Right lobe of liver (tissue), 4 donors: ENCODE results near the gene HS3ST6.

Experiments used
- CTCF ChIP-seq, 4 donors: fragments of 200-600 bp in 3 of 4; fragments of 450-650 bp in 1 of 4; IDR thresholded peaks; one replicate each; pipeline versions ENCODE4 v1.5.1 to v1.8.0; 2016 to 2022; ENCODE audit warnings: antibody characterized with exemption in 4 of 4, mild to moderate bottlenecking in 2 of 4
- POLR2A ChIP-seq: fragments of 450-650 bp; IDR thresholded peaks from one replicate; pipeline ENCODE4 v1.6.1; 2017; ENCODE audit warnings: antibody characterized with exemption, mild to moderate bottlenecking
- donor health status: DM: no; HTN: no; CAD: no.
- donor health status: DM: no; HTN: no; CAD: no.
- donor health status: DM: no; HTN: yes; CAD: no.

- TF ChIP-seq CTCF (IDR thresholded peaks at IDR 0.05) (no peak), POLR2A (no peak)
Measured at GRCh38 chr16:1874854-1875253, 43.4 kb downstream of the HS3ST6 start.
